SK-N-SH treated with all-trans-retinoic acid at 6 μM for 48 hours (cell line): ENCODE data around the gene MTF2.

ENCODE experiments used
- CSDC2 ChIP-seq: fragments of 250-450 bp; sonication (Bioruptor Pico); IDR thresholded peaks from 2 replicates; pipeline ENCODE4 v1.5.0; 2020; ENCODE audit warnings: mild to moderate bottlenecking, moderate library complexity
- ESRRG ChIP-seq: fragments of 250-450 bp; sonication (Bioruptor Pico); IDR thresholded peaks from 2 replicates; pipeline ENCODE4 v1.6.1; 2021; ENCODE audit warnings: mild to moderate bottlenecking
- RARB ChIP-seq: fragments of 250-450 bp; sonication (Bioruptor Pico); IDR thresholded peaks from 2 replicates; pipeline ENCODE4 v1.8.0; 2021; ENCODE audit warnings: mild to moderate bottlenecking, moderate library complexity
- ZC3H10 ChIP-seq: fragments of 250-450 bp; sonication (Bioruptor Pico); IDR thresholded peaks from 2 replicates; pipeline ENCODE4 v1.5.1; 2021; ENCODE audit warnings: mild to moderate bottlenecking, moderate library complexity
- ZFP3 ChIP-seq: fragments of 250-450 bp; sonication (Bioruptor Pico); IDR thresholded peaks from 2 replicates; pipeline ENCODE4 v1.5.0; 2020; ENCODE audit warnings: mild to moderate bottlenecking, moderate library complexity
- ZFP30 ChIP-seq: fragments of 450-650 bp; formaldehyde crosslinking; IDR thresholded peaks from 2 replicates; pipeline ENCODE4 v1.5.0; 2022; ENCODE audit warnings: mild to moderate bottlenecking, moderate library complexity
- ZNF70 ChIP-seq: fragments of 450-650 bp; formaldehyde crosslinking; IDR thresholded peaks from 2 replicates; pipeline ENCODE4 v1.5.0; 2020; ENCODE audit warnings: mild to moderate bottlenecking, moderate library complexity
- TF ChIP-seq, protein P1 (sequence below): fragments of 250-450 bp; sonication (Bioruptor Pico); IDR thresholded peaks from 2 replicates; pipeline ENCODE4 v1.8.0; 2021; ENCODE audit warnings: low read depth, mild to moderate bottlenecking, moderate library complexity, borderline replicate concordance
- TF ChIP-seq, protein P2 (sequence below): fragments of 250-450 bp; sonication (Bioruptor Pico); IDR thresholded peaks from 2 replicates; pipeline ENCODE4 v1.8.0; 2020; ENCODE audit warnings: mild to moderate bottlenecking, moderate library complexity, borderline replicate concordance
- TF ChIP-seq, protein P3 (sequence below): fragments of 250-450 bp; sonication (Bioruptor Pico); IDR thresholded peaks from 2 replicates; pipeline ENCODE4 v1.5.1; 2020; ENCODE audit warnings: low read depth, mild to moderate bottlenecking, moderate library complexity

DNA sequence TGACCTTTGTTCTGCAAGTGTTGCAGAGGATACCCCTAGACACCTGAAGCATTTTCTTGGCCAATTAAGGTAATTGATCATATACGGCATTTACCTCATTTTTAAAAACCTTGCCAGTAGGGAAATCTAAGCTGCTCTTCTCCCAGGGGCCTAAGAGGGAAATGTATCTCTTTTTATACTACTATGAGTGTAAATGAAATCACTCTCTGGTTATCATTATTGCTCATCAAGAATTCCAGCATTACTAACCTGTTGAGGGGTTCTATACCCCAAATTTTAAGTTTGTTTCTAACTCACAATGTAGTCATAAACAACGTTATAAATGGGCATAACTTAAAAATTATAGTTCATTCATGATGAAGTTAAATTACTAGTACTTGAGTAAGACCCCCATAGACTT lies 73.8 kb downstream of the MTF2 start:
- TF ChIP-seq, protein P1, sequence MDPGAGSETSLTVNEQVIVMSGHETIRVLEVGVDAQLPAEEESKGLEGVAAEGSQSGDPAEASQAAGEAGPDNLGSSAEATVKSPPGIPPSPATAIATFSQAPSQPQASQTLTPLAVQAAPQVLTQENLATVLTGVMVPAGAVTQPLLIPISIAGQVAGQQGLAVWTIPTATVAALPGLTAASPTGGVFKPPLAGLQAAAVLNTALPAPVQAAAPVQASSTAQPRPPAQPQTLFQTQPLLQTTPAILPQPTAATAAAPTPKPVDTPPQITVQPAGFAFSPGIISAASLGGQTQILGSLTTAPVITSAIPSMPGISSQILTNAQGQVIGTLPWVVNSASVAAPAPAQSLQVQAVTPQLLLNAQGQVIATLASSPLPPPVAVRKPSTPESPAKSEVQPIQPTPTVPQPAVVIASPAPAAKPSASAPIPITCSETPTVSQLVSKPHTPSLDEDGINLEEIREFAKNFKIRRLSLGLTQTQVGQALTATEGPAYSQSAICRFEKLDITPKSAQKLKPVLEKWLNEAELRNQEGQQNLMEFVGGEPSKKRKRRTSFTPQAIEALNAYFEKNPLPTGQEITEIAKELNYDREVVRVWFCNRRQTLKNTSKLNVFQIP (CRISPR knock-in tag), result no peak
- no peak for TF ChIP-seq RARB (CRISPR knock-in tag)
- TF ChIP-seq ZNF70 (CRISPR knock-in tag), result no peak
- TF ChIP-seq, protein P2, sequence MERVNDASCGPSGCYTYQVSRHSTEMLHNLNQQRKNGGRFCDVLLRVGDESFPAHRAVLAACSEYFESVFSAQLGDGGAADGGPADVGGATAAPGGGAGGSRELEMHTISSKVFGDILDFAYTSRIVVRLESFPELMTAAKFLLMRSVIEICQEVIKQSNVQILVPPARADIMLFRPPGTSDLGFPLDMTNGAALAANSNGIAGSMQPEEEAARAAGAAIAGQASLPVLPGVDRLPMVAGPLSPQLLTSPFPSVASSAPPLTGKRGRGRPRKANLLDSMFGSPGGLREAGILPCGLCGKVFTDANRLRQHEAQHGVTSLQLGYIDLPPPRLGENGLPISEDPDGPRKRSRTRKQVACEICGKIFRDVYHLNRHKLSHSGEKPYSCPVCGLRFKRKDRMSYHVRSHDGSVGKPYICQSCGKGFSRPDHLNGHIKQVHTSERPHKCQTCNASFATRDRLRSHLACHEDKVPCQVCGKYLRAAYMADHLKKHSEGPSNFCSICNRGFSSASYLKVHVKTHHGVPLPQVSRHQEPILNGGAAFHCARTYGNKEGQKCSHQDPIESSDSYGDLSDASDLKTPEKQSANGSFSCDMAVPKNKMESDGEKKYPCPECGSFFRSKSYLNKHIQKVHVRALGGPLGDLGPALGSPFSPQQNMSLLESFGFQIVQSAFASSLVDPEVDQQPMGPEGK (CRISPR knock-in tag), result no peak
- no peak for TF ChIP-seq ZFP3
- TF ChIP-seq ESRRG (CRISPR knock-in tag), result no peak
- no peak for TF ChIP-seq ZC3H10
- TF ChIP-seq ZFP30 (CRISPR knock-in tag), result no peak
- TF ChIP-seq, protein P3, sequence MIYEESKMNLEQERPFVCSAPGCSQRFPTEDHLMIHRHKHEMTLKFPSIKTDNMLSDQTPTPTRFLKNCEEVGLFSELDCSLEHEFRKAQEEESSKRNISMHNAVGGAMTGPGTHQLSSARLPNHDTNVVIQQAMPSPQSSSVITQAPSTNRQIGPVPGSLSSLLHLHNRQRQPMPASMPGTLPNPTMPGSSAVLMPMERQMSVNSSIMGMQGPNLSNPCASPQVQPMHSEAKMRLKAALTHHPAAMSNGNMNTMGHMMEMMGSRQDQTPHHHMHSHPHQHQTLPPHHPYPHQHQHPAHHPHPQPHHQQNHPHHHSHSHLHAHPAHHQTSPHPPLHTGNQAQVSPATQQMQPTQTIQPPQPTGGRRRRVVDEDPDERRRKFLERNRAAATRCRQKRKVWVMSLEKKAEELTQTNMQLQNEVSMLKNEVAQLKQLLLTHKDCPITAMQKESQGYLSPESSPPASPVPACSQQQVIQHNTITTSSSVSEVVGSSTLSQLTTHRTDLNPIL (CRISPR knock-in tag), result no peak
- TF ChIP-seq CSDC2, result no peak
